ENCODE results near the gene CELF2. TPM values are rescaled to one million over a fixed set of nuclear protein-coding genes. Genes with fewer than 3 reads are reported as not detected.

The CELF2 gene
- total RNA-seq, 2 experiments from 2014 or later: 179 to 182 TPM

DNA sequence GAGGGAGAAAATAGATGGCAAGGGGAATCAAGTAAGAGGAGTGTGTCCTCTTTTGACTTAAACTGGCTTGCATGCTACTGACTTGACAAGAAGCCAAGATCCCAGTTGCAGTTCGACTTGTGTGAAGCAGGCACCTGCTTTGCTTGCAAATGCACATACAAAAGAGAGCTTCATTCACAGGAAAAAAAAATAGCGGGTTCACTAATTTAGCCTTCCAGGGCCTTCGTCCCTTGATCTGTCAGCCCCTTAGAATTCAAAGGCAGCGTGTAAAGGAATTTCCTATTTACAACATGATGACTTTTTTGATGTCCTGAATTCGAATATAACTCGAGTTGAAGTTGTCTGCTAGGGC, 192.1 kb downstream of the CELF2 start:
- POLR2A ChIA-PET: interaction anchor here (0.6 to 4.0 kb wide), 16 partner anchors 17 to 104 kb away, joined by 3 to 42 read pairs (median 4); no protein-coding TSS in a partner anchor
- H3K27me3 Mint-ChIP-seq (ENCODE audit: low read depth): no peaks in the 10 kb centered on the region
- peak overlapping the region; percentile 65 for H3K4me3 Mint-ChIP-seq
- H3K27ac Mint-ChIP-seq: peak overlapping the region; percentile 84
- peaks cover 94% of the 10 kb centered on the region for H3K36me3 Mint-ChIP-seq (ENCODE audit: low read depth)
- H3K4me1 Mint-ChIP-seq (ENCODE audit: low read depth): peaks cover 97% of the 10 kb centered on the region
- CTCF ChIA-PET: interaction anchor here (0.6 to 1.6 kb wide), 9 partner anchors 16 to 294 kb away, joined by 3 to 8 read pairs (median 4); no protein-coding TSS in a partner anchor
- peak; percentile 14 for ATAC-seq
- no peak for DNase-seq
- H3K9me3 Mint-ChIP-seq (ENCODE audit: insufficient read depth): no peaks in the 10 kb centered on the region

GRCh38 chr10:11210211-11210922, 192.7 kb downstream of the CELF2 start:
- ChIA-PET POLR2A (interaction anchor here (0.6 to 4.0 kb wide), 16 partner anchors 17 to 205 kb away, joined by 3 to 42 read pairs (median 4); no protein-coding TSS in a partner anchor), CTCF (interaction anchor here (0.8 to 1.6 kb wide), 9 partner anchors 9 to 65 kb away, joined by 3 to 8 read pairs (median 4); no protein-coding TSS in a partner anchor)
- Mint-ChIP-seq H3K9me3 (ENCODE audit: insufficient read depth) (no peaks in the 10 kb centered on the region), H3K27ac (peak overlapping the region; percentile 84), H3K4me3 (peak overlapping the region; percentile 65), H3K36me3 (ENCODE audit: low read depth) (peaks cover 94% of the 10 kb centered on the region), H3K4me1 (ENCODE audit: low read depth) (peaks cover 97% of the 10 kb centered on the region), H3K27me3 (ENCODE audit: low read depth) (no peaks in the 10 kb centered on the region)
- DNase-seq (no peak), ATAC-seq (no peak)

DNA sequence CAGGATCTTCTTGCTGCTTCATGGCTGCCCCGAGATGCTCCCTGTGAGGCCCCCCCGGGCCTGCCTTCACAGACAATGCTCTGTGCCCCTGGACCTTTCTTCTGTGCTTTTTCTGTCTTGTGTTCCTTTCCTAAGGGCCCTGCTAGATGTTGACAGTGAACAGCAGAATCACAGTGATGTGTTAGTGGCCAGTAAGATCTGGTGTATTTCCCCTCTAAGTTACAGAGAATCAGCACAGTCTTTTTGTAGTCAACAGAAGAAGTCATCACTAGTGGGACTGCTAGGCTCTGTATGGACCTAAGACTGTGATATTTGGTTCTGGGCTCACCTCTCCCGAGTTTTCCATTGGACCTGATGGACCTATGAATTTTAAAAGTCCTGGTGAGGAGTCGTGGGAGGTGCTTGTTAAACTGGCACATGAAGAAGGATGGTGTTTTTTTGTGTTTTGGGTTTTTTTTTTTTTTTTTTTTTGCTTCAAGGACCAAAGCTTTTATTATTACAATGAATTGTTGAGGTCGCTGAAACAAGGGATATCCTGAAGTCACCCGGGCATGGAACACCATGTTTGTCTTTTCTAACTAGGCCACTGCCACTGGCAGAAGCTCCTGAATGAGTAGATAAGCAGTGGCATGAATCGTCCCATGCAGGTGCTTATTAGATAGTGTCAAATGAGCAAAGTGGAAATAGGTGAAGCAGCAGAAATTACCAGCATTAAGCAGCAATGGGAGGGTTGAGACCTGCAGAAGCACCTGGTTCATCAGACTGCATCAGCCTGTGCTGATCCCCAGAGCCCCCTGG, 194.8 kb downstream of the CELF2 start:
- no peaks in the 10 kb centered on the region for H3K27me3 Mint-ChIP-seq (ENCODE audit: low read depth)
- CTCF ChIA-PET: interaction anchor here (1.4 to 1.5 kb wide), 3 partner anchors 10 to 32 kb away, joined by 4 to 5 read pairs (median 4); no protein-coding TSS in a partner anchor

GRCh38 chr10:11213137-11213536, 195.5 kb downstream of the CELF2 start:
- ATAC-seq: no peak
- H3K9me3 Mint-ChIP-seq (ENCODE audit: insufficient read depth): no peaks in the 10 kb centered on the region
- H3K27ac Mint-ChIP-seq: peak overlapping the region; percentile 7
- POLR2A ChIA-PET: interaction anchor here (0.8 to 1.0 kb wide), 4 partner anchors 13 to 50 kb away, joined by 3 to 4 read pairs (median 3); no protein-coding TSS in a partner anchor
- CTCF ChIA-PET: interaction anchor here (1.5 kb wide), 1 partner anchor 11 kb away, joined by 4 read pairs; no protein-coding TSS in a partner anchor
- H3K4me1 Mint-ChIP-seq (ENCODE audit: low read depth): peaks cover 97% of the 10 kb centered on the region
- H3K4me3 Mint-ChIP-seq: no peak overlapping the region
- no peak for DNase-seq
- H3K27me3 Mint-ChIP-seq (ENCODE audit: low read depth): no peaks in the 10 kb centered on the region
- H3K36me3 Mint-ChIP-seq (ENCODE audit: low read depth): peaks cover 95% of the 10 kb centered on the region

More for the DNA sequence above, 194.8 kb downstream of the CELF2 start:
- Mint-ChIP-seq H3K36me3 (ENCODE audit: low read depth) (peaks cover 95% of the 10 kb centered on the region), H3K4me3 (no peak overlapping the region), H3K9me3 (ENCODE audit: insufficient read depth) (no peaks in the 10 kb centered on the region), H3K4me1 (ENCODE audit: low read depth) (peaks cover 97% of the 10 kb centered on the region), H3K27ac (peak overlapping the region; percentile 70)
- POLR2A ChIA-PET: interaction anchor here (0.8 to 4.0 kb wide), 3 partner anchors 33 to 49 kb away, joined by 3 to 42 read pairs (median 4); no protein-coding TSS in a partner anchor
- no peak for DNase-seq
- ATAC-seq: no peak

DNA sequence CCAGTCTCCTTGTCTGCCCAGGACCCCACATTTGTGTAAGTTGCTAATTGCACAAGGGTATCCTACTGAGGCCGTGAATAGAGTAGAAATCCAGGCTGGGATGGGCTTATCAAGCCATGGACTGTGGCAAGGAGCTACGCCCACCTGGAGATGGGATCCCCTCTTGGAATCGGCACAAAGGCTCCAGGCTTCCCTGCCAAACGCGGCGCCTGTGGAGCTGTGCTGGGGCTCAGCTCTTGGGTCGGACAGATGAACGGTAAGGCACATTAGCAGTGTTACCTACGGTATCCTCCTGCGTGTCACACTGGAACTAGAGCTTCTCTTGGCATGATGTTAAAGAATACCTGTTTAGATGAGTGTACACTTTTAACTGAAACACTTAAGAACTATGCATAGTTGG, 196.7 kb downstream of the CELF2 start:
- H3K27ac Mint-ChIP-seq: peak overlapping the region; percentile 60
- peaks cover 93% of the 10 kb centered on the region for H3K36me3 Mint-ChIP-seq (ENCODE audit: low read depth)
- H3K27me3 Mint-ChIP-seq (ENCODE audit: low read depth): no peaks in the 10 kb centered on the region
- CTCF ChIA-PET: interaction anchor here (1.1 to 1.2 kb wide), 3 partner anchors 23 to 49 kb away, joined by 3 to 4 read pairs (median 3); no protein-coding TSS in a partner anchor
- peaks cover 96% of the 10 kb centered on the region for H3K4me1 Mint-ChIP-seq (ENCODE audit: low read depth)
- no peaks in the 10 kb centered on the region for H3K9me3 Mint-ChIP-seq (ENCODE audit: insufficient read depth)
- POLR2A ChIA-PET: interaction anchor here (0.7 to 1.3 kb wide), 4 partner anchors 8 to 38 kb away, joined by 3 to 6 read pairs (median 4); no protein-coding TSS in a partner anchor
- no peak for ATAC-seq
- no peak overlapping the region for H3K4me3 Mint-ChIP-seq
- no peak for DNase-seq

- DNase-seq (no peak), ATAC-seq (no peak)
- Mint-ChIP-seq H3K27me3 (ENCODE audit: low read depth) (no peaks in the 10 kb centered on the region), H3K36me3 (ENCODE audit: low read depth) (peaks cover 94% of the 10 kb centered on the region), H3K4me3 (no peak overlapping the region), H3K9me3 (ENCODE audit: insufficient read depth) (no peaks in the 10 kb centered on the region), H3K27ac (peak overlapping the region; percentile 60), H3K4me1 (ENCODE audit: low read depth) (peaks cover 94% of the 10 kb centered on the region)
- CTCF ChIA-PET: interaction anchor here (1.0 to 2.3 kb wide), 4 partner anchors 13 to 149 kb away, joined by 3 to 10 read pairs (median 4); no protein-coding TSS in a partner anchor
- POLR2A ChIA-PET: interaction anchor here (0.7 to 1.8 kb wide), 4 partner anchors 9 to 37 kb away, joined by 3 to 9 read pairs (median 6); no protein-coding TSS in a partner anchor
Measured at GRCh38 chr10:11215471-11215870, 197.8 kb downstream of the CELF2 start.

GRCh38 chr10:11217521-11217920, 199.8 kb downstream of the CELF2 start:
- CTCF ChIA-PET: interaction anchor here (1.0 to 2.3 kb wide), 7 partner anchors 9 to 107 kb away, joined by 3 to 10 read pairs (median 3); no protein-coding TSS in a partner anchor
- DNase-seq (no peak), ATAC-seq (no peak)
- H3K4me3 Mint-ChIP-seq: no peak overlapping the region
- peak overlapping the region; percentile 16 for H3K27ac Mint-ChIP-seq
- peaks cover 92% of the 10 kb centered on the region for H3K4me1 Mint-ChIP-seq (ENCODE audit: low read depth)
- H3K9me3 Mint-ChIP-seq (ENCODE audit: insufficient read depth): no peaks in the 10 kb centered on the region
- H3K36me3 Mint-ChIP-seq (ENCODE audit: low read depth): peaks cover 90% of the 10 kb centered on the region
- no peaks in the 10 kb centered on the region for H3K27me3 Mint-ChIP-seq (ENCODE audit: low read depth)
- POLR2A ChIA-PET: interaction anchor here (1.7 to 2.5 kb wide), 2 partner anchors 18 to 38 kb away, joined by 4 to 12 read pairs; no protein-coding TSS in a partner anchor

- H3K27me3 Mint-ChIP-seq (ENCODE audit: low read depth): no peaks in the 10 kb centered on the region
- ChIA-PET POLR2A (interaction anchor here (1.1 to 2.5 kb wide), 2 partner anchors 39 to 48 kb away, joined by 5 to 12 read pairs; no protein-coding TSS in a partner anchor), CTCF (interaction anchor here (1.0 to 1.5 kb wide), 5 partner anchors 8 to 54 kb away, joined by 3 read pairs; no protein-coding TSS in a partner anchor)
- H3K36me3 Mint-ChIP-seq (ENCODE audit: low read depth): peaks cover 88% of the 10 kb centered on the region
- DNase-seq (no peak), ATAC-seq (peak; percentile 37)
- no peak overlapping the region for H3K4me3 Mint-ChIP-seq
- H3K9me3 Mint-ChIP-seq (ENCODE audit: insufficient read depth): no peaks in the 10 kb centered on the region
- peaks cover 89% of the 10 kb centered on the region for H3K4me1 Mint-ChIP-seq (ENCODE audit: low read depth)
- H3K27ac Mint-ChIP-seq: peak overlapping the region; percentile 43
Measured at GRCh38 chr10:11218395-11218794, 200.7 kb downstream of the CELF2 start.

GRCh38 chr10:11219431-11219830, 201.8 kb downstream of the CELF2 start:
- ChIA-PET CTCF (interaction anchor here (1.0 to 1.5 kb wide), 4 partner anchors 9 to 55 kb away, joined by 3 read pairs; no protein-coding TSS in a partner anchor), POLR2A (interaction anchor here (1.1 to 2.5 kb wide), 2 partner anchors 14 to 40 kb away, joined by 3 to 12 read pairs; no protein-coding TSS in a partner anchor)
- H3K9me3 Mint-ChIP-seq (ENCODE audit: insufficient read depth): no peaks in the 10 kb centered on the region
- no peak for DNase-seq
- peaks cover 89% of the 10 kb centered on the region for H3K36me3 Mint-ChIP-seq (ENCODE audit: low read depth)
- peak overlapping the region; percentile 27 for H3K27ac Mint-ChIP-seq
- no peaks in the 10 kb centered on the region for H3K27me3 Mint-ChIP-seq (ENCODE audit: low read depth)
- H3K4me1 Mint-ChIP-seq (ENCODE audit: low read depth): peaks cover 90% of the 10 kb centered on the region
- H3K4me3 Mint-ChIP-seq: no peak overlapping the region
- no peak for ATAC-seq

DNA sequence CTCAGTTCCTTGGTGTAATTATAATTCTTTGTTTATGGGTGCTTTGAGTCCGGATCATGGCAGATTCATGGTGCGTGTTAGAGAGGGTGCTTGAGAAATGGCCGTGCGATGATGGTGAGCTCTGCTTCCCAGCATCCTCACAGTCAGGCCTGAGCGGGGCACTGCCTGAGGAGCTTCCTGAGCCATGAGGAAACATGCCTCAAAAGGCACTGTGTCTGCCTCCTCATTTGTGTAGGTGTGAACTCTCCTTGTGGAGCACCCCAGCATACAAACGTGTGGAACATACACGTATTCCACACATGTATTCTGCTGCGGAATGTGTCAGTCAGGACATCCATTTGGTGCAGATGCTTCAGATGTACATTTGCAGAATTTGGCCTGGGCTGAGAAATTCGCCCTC, 205.4 kb downstream of the CELF2 start:
- H3K4me1 Mint-ChIP-seq (ENCODE audit: low read depth): peaks cover 91% of the 10 kb centered on the region
- H3K36me3 Mint-ChIP-seq (ENCODE audit: low read depth): peaks cover 88% of the 10 kb centered on the region
- H3K9me3 Mint-ChIP-seq (ENCODE audit: insufficient read depth): no peaks in the 10 kb centered on the region
- CTCF ChIA-PET: no interaction called here
- DNase-seq: no peak
- H3K4me3 Mint-ChIP-seq: no peak overlapping the region
- peak overlapping the region; percentile 51 for H3K27ac Mint-ChIP-seq
- POLR2A ChIA-PET: no interaction called here
- no peaks in the 10 kb centered on the region for H3K27me3 Mint-ChIP-seq (ENCODE audit: low read depth)
- ATAC-seq: no peak

GRCh38 chr10:11223507-11224140, 206.0 kb downstream of the CELF2 start:
- ATAC-seq: no peak
- H3K27ac Mint-ChIP-seq: peak overlapping the region; percentile 62
- POLR2A ChIA-PET: no interaction called here
- no peaks in the 10 kb centered on the region for H3K9me3 Mint-ChIP-seq (ENCODE audit: insufficient read depth)
- no peaks in the 10 kb centered on the region for H3K27me3 Mint-ChIP-seq (ENCODE audit: low read depth)
- peaks cover 91% of the 10 kb centered on the region for H3K4me1 Mint-ChIP-seq (ENCODE audit: low read depth)
- CTCF ChIA-PET: no interaction called here
- peaks cover 90% of the 10 kb centered on the region for H3K36me3 Mint-ChIP-seq (ENCODE audit: low read depth)
- DNase-seq: no peak
- no peak overlapping the region for H3K4me3 Mint-ChIP-seq
